IMR-90 (cell line): ENCODE results near the gene IER5. TPM values are rescaled to one million over a fixed set of nuclear protein-coding genes. Genes with fewer than 3 reads are reported as not detected.

ENCODE experiments used
- ATAC-seq: fragments of 200-7000 bp; cut with Tn5 transposase; 2 replicates; pipeline ENCODE4 v1.9.1; 2020; ENCODE audit warnings: low read depth, mild to moderate bottlenecking, moderate library complexity
- BruUV-seq: library from RNA; stranded (reverse); fragments of 400-500 nt; replicated peaks from 2 replicates; lab custom pipeline; 2021; lab: Mats Ljungman, UMichigan
- CTCF ChIA-PET: fragments of 300-600 bp; formaldehyde crosslinking; extraction: SDS; loops from one replicate; lab custom pipeline; 2021; ENCODE audit warnings: antibody characterized with exemption; lab: Yijun Ruan, JAX
- POLR2A ChIA-PET: fragments of 300-600 bp; sonication (Branson Sonifier 250); formaldehyde crosslinking; loops from one replicate; lab custom pipeline; 2022; ENCODE audit warnings: antibody characterized with exemption; ENCODE audit not compliant: unreplicated experiment; lab: Charles Lee
- DNase-seq: peaks from one replicate; pipeline ENCODE4 v3.0.0; 2013
- H2AFZ ChIP-seq: replicated peaks from 2 replicates; pipeline ENCODE3; 2013; ENCODE audit warnings: low read length, mild to moderate bottlenecking; ENCODE audit not compliant: poor library complexity
- H2AK5ac ChIP-seq: 2 replicates; pipeline ENCODE4 v1.6.1; 2013; ENCODE audit warnings: low read depth, low read length, inconsistent platforms
- H2AK9ac ChIP-seq: replicated peaks from 2 replicates; pipeline ENCODE3; 2013; ENCODE audit warnings: mild to moderate bottlenecking, low read depth, low read length, moderate library complexity; ENCODE audit not compliant: poor library complexity
- H2BK120ac ChIP-seq: 2 replicates; pipeline ENCODE4 v1.6.1; 2013; ENCODE audit warnings: low read depth, low read length, inconsistent platforms
- H2BK15ac ChIP-seq: 3 replicates; pipeline ENCODE4 v1.6.1; 2013; ENCODE audit warnings: low read depth, low read length, inconsistent platforms
- H2BK20ac ChIP-seq: 2 replicates; pipeline ENCODE4 v1.6.1; 2013; ENCODE audit warnings: low read depth, mild to moderate bottlenecking, inconsistent platforms, low read length, moderate library complexity
- H2BK5ac ChIP-seq: 2 replicates; pipeline ENCODE4 v1.6.1; 2013; ENCODE audit warnings: mild to moderate bottlenecking, low read depth, low read length, inconsistent platforms; ENCODE audit not compliant: poor library complexity, severe bottlenecking
- H3K14ac ChIP-seq: replicated peaks from 2 replicates; pipeline ENCODE4 v1.6.1; 2013; ENCODE audit warnings: low read depth, low read length, inconsistent platforms
- H3K18ac ChIP-seq: 2 replicates; pipeline ENCODE4 v1.6.1; 2013; ENCODE audit warnings: low read depth, low read length, control low read depth
- H3K23ac ChIP-seq: 2 replicates; pipeline ENCODE4 v1.6.1; 2013; ENCODE audit warnings: low read depth, low read length, inconsistent platforms
- H3K27ac ChIP-seq: 2 replicates; pipeline ENCODE4 v1.5.1; 2013; ENCODE audit warnings: mild to moderate bottlenecking, control low read depth, low read length; ENCODE audit not compliant: insufficient read depth
- H3K27me3 ChIP-seq: 2 replicates; pipeline ENCODE4 v1.6.1; 2013; ENCODE audit warnings: low read length; ENCODE audit not compliant: control insufficient read depth, insufficient read depth
- H3K36me3 ChIP-seq: 2 replicates; pipeline ENCODE4 v1.6.1; 2013; ENCODE audit warnings: low read length, mixed read lengths; ENCODE audit not compliant: control insufficient read depth, insufficient read depth
- H3K4ac ChIP-seq: 2 replicates; pipeline ENCODE4 v1.6.1; 2013; ENCODE audit warnings: low read depth, low read length, inconsistent platforms
- H3K4me1 ChIP-seq: 2 replicates; pipeline ENCODE4 v1.6.1; 2013; ENCODE audit warnings: low read length, mixed read lengths; ENCODE audit not compliant: control insufficient read depth, insufficient read depth
- H3K4me2 ChIP-seq: 2 replicates; pipeline ENCODE4 v1.6.1; 2013; ENCODE audit warnings: low read depth, mild to moderate bottlenecking, control low read depth, low read length, moderate library complexity
- H3K4me3 ChIP-seq: 2 replicates; pipeline ENCODE4 v1.5.1; 2013; ENCODE audit warnings: low read depth, mild to moderate bottlenecking, control low read depth, low read length, moderate library complexity; ENCODE audit not compliant: insufficient read depth
- H3K56ac ChIP-seq: 2 replicates; pipeline ENCODE4 v1.6.1; 2013; ENCODE audit warnings: low read length, inconsistent platforms; ENCODE audit not compliant: insufficient read depth; ENCODE audit errors: extremely low read depth
- H3K79me1 ChIP-seq, 2 experiments: 2 replicates each; pipeline ENCODE4 v1.6.1; 2013; ENCODE audit warnings: low read length in 2 of 2, inconsistent platforms in 1 of 2, low read depth in 1 of 2
- H3K9ac ChIP-seq: 2 replicates; pipeline ENCODE4 v1.6.1; 2013; ENCODE audit warnings: low read depth, low read length, control low read depth
- H3K9me1 ChIP-seq: 2 replicates; pipeline ENCODE4 v1.6.1; 2013; ENCODE audit warnings: low read length, inconsistent platforms; ENCODE audit not compliant: insufficient read depth
- H3K9me3 ChIP-seq: 2 replicates; pipeline ENCODE4 v1.6.1; 2013; ENCODE audit warnings: low read length; ENCODE audit not compliant: control insufficient read depth, insufficient read depth
- H4K20me1 ChIP-seq: 2 replicates; pipeline ENCODE4 v1.6.1; 2013; ENCODE audit warnings: low read length, inconsistent platforms; ENCODE audit not compliant: insufficient read depth
- H4K5ac ChIP-seq: 2 replicates; pipeline ENCODE4 v1.6.1; 2013; ENCODE audit warnings: mild to moderate bottlenecking, low read depth, low read length, control low read depth
- H4K8ac ChIP-seq, 2 experiments: 2 replicates each; pipeline ENCODE4 v1.6.1; 2013; ENCODE audit warnings: low read depth in 2 of 2, low read length in 2 of 2, control low read depth in 1 of 2, inconsistent platforms in 1 of 2
- H4K91ac ChIP-seq: 2 replicates; pipeline ENCODE4 v1.6.1; 2013; ENCODE audit warnings: low read depth, low read length, inconsistent platforms; ENCODE audit not compliant: insufficient read depth
- CEBPB ChIP-seq: IDR thresholded peaks from 2 replicates; pipeline ENCODE4 v1.6.1; 2012; ENCODE audit warnings: low read depth, low read length, improper control_type of control experiment
- CHD1 ChIP-seq: IDR thresholded peaks from 2 replicates; pipeline ENCODE4 v1.6.1; 2012; ENCODE audit warnings: low read depth, low read length, improper control_type of control experiment
- CTCF ChIP-seq: conservative IDR thresholded peaks from 2 replicates; pipeline ENCODE4 v1.5.1; 2012; ENCODE audit warnings: mild to moderate bottlenecking, low read depth, low read length, improper control_type of control experiment
- FOS ChIP-seq: fragments of 150-350 bp; IDR thresholded peaks from 2 replicates; pipeline ENCODE4 v1.6.1; 2016; ENCODE audit warnings: low read depth, low read length
- MXI1 ChIP-seq: IDR thresholded peaks from 2 replicates; pipeline ENCODE4 v1.6.1; 2012; ENCODE audit warnings: low read depth, mild to moderate bottlenecking, low read length, moderate library complexity, borderline replicate concordance
- NFE2L2 ChIP-seq: fragments of 150-350 bp; IDR thresholded peaks from 2 replicates; pipeline ENCODE4 v1.6.1; 2016; ENCODE audit warnings: low read depth, mild to moderate bottlenecking, low read length
- POLR2A ChIP-seq: IDR thresholded peaks from 2 replicates; pipeline ENCODE4 v1.6.1; 2012; ENCODE audit warnings: mild to moderate bottlenecking, low read depth, low read length
- RCOR1 ChIP-seq: IDR thresholded peaks from 2 replicates; pipeline ENCODE4 v1.6.1; 2012; ENCODE audit warnings: mild to moderate bottlenecking, low read length, improper control_type of control experiment; ENCODE audit not compliant: insufficient replicate concordance
- RFX5 ChIP-seq: IDR thresholded peaks from 2 replicates; pipeline ENCODE4 v1.8.0; 2012; ENCODE audit warnings: low read depth, mild to moderate bottlenecking, low read length, moderate library complexity
- WGBS, 2 experiments: methylation state at CpG; one replicate each; pipeline versions ENCODE4 v1.1.5 to v1.1.7; 2013; ENCODE audit warnings: missing lambda C conversion rate in 2 of 2; ENCODE audit not compliant: insufficient read length in 1 of 2; ENCODE audit errors: extremely low coverage in 2 of 2; 5-methylcytosine and 5-hydroxymethylcytosine counted together
- dilution Hi-C: fragments of 300-500 bp; cut with HindIII; formaldehyde crosslinking; loops from one replicate; pipeline ENCODE4 v1.14.3; 2018; ENCODE audit warnings: low sequenced_read_pairs; ENCODE audit not compliant: unreplicated experiment
- in situ Hi-C: fragments of 300-500 bp; cut with MboI; formaldehyde crosslinking; loops from 3 replicates; pipeline ENCODE4 v1.14.3; 2019; ENCODE audit warnings: low sequenced_read_pairs, inconsistent platforms, mixed read lengths
- intact Hi-C: fragments of 100-400 bp; cut with micrococcal nuclease; formaldehyde crosslinking; loops from 2 replicates; pipeline ENCODE4 v1.10.0; 2022
- polyA plus RNA-seq, 3 experiments: library from polyadenylated mRNA; depleted of rRNA; stranded (reverse); fragments of >200 nt; gene quantifications; 2 replicates each; pipeline ENCODE4 v1.2.3, GENCODE V29; 2012; ENCODE audit warnings: low replicate concordance in 1 of 3
- total RNA-seq: library from RNA; depleted of rRNA; stranded (reverse); fragments of >200 nt; gene quantifications from 2 replicates; pipeline ENCODE4 v1.2.3, GENCODE V29; 2012
- TF ChIP-seq, protein P1 (sequence below): fragments of 150-350 bp; IDR thresholded peaks from 2 replicates; pipeline ENCODE4 v1.6.1; 2017; ENCODE audit warnings: mild to moderate bottlenecking, antibody characterized with exemption, low read length, low read depth
- TF ChIP-seq, protein P2 (sequence below): fragments of 150-350 bp; IDR thresholded peaks from 2 replicates; pipeline ENCODE4 v1.6.1; 2016; ENCODE audit warnings: low read depth, mild to moderate bottlenecking, low read length, moderate library complexity, borderline replicate concordance

IER5 gene
- total and polyA plus RNA-seq, 2 of the 4 experiments (the other 2 are of a cell fraction) = 15.8 to 27.1 TPM

GRCh38 chr1:181061891-181062835 lies 26.3 kb upstream of the IER5 start:
- no peak overlapping the region for H4K5ac ChIP-seq
- no peak overlapping the region for H2BK120ac ChIP-seq
- no peak overlapping the region for H3K4me3 ChIP-seq
- H3K27me3 ChIP-seq = no peaks in the 10 kb centered on the region
- ChIA-PET POLR2A (no interaction called here), CTCF (interaction anchor here (1.4 to 1.5 kb wide), 2 partner anchors 11 to 17 kb away, joined by 3 to 6 read pairs; no protein-coding TSS in a partner anchor)
- H4K8ac ChIP-seq = peak overlapping the region; percentile 3 to 59; a peak in 2 of 4 replicates
- no peaks in the 10 kb centered on the region for H3K79me1 ChIP-seq
- no peaks in the 10 kb centered on the region for H3K9me1 ChIP-seq
- H2AK9ac ChIP-seq = no peak overlapping the region
- dilution Hi-C loops = no loop called here
- WGBS, 2 experiments = 87% methylated on average over 7 of the region's 15 CpGs; no CpG with 5 or more reads in 1 of the 2 experiments
- H3K36me3 ChIP-seq = no peaks in the 10 kb centered on the region
- TF ChIP-seq, protein P1, sequence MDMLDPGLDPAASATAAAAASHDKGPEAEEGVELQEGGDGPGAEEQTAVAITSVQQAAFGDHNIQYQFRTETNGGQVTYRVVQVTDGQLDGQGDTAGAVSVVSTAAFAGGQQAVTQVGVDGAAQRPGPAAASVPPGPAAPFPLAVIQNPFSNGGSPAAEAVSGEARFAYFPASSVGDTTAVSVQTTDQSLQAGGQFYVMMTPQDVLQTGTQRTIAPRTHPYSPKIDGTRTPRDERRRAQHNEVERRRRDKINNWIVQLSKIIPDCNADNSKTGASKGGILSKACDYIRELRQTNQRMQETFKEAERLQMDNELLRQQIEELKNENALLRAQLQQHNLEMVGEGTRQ = no peak
- TF ChIP-seq POLR2A = no peak
- no peak for TF ChIP-seq FOS
- TF ChIP-seq RCOR1 = no peak
- no peak for TF ChIP-seq MXI1
- no peak for TF ChIP-seq CHD1
- TF ChIP-seq RFX5 = no peak
- TF ChIP-seq, protein P2, sequence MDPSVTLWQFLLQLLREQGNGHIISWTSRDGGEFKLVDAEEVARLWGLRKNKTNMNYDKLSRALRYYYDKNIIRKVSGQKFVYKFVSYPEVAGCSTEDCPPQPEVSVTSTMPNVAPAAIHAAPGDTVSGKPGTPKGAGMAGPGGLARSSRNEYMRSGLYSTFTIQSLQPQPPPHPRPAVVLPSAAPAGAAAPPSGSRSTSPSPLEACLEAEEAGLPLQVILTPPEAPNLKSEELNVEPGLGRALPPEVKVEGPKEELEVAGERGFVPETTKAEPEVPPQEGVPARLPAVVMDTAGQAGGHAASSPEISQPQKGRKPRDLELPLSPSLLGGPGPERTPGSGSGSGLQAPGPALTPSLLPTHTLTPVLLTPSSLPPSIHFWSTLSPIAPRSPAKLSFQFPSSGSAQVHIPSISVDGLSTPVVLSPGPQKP = no peak
- TF ChIP-seq CEBPB = no peak
- TF ChIP-seq NFE2L2 = no peak
- TF ChIP-seq CTCF = no peak
- H3K14ac ChIP-seq = no peak overlapping the region
- H4K91ac ChIP-seq = no peak overlapping the region
- H3K18ac ChIP-seq = no peak overlapping the region; the same call in 1 of the 2 replicates
- in situ Hi-C loops = no loop called here
- no peak overlapping the region for H3K56ac ChIP-seq
- no peak overlapping the region for H3K27ac ChIP-seq
- no peak overlapping the region for H2BK5ac ChIP-seq
- H2BK20ac ChIP-seq = no peak overlapping the region
- no peaks in the 10 kb centered on the region for H4K20me1 ChIP-seq
- DNase-seq (no peak), ATAC-seq (no peak)
- H3K9ac ChIP-seq = no peak overlapping the region
- H3K23ac ChIP-seq = no peak overlapping the region
- H3K4ac ChIP-seq = no peak overlapping the region
- H3K4me1 ChIP-seq = peaks cover 3% of the 10 kb centered on the region
- H2AFZ ChIP-seq = no peak overlapping the region
- no peak overlapping the region for H2AK5ac ChIP-seq
- intact Hi-C loops = no loop called here
- no TSS peak for BruUV-seq
- peak overlapping the region; percentile 31; the same call in 1 of the 2 replicates for H3K4me2 ChIP-seq
- H2BK15ac ChIP-seq = no peak overlapping the region
- peaks cover 3% of the 10 kb centered on the region for H3K9me3 ChIP-seq
